Cardiac fibroblast (primary cell): ENCODE measurements around the gene IL27RA.
"Not testable (repeated sequence)": the region's sequence is repeated elsewhere in the genome, so short reads cannot be mapped to it uniquely, and the experiment has no call there.

Experiments
- DNase-seq, 2 donors: peaks; one replicate each; pipeline versions ENCODE4 v3.0.0 to v3.0.0-alpha.2; 2010; ENCODE audit warnings: low read depth in 2 of 2
- H3K4me3 ChIP-seq, 2 donors: replicated peaks in 1 of 2; 1 replicate in 1 of 2; 2 replicates in 1 of 2; pipeline ENCODE4 v1.5.1; 2011; ENCODE audit warnings: low read depth in 2 of 2, low read length in 2 of 2, mild to moderate bottlenecking in 2 of 2, moderate library complexity in 1 of 2
- CTCF ChIP-seq: IDR thresholded peaks from one replicate; pipeline ENCODE4 v1.5.1; 2011; ENCODE audit warnings: low read depth, mild to moderate bottlenecking, low read length, inconsistent platforms

The IL27RA gene

GRCh38 chr19:14022469-14022868, 9.1 kb upstream of the IL27RA start:
- DNase-seq, result peak in 1 of 2 donors; percentile 64
- no peak for TF ChIP-seq CTCF
- no peak overlapping the region for H3K4me3 ChIP-seq

GRCh38 chr19:14023404-14024235, 7.9 kb upstream of the IL27RA start:
- peak; percentile 70 for TF ChIP-seq CTCF
- H3K4me3 ChIP-seq, result no peak overlapping the region
- DNase-seq, result peak; percentile 65 to 83

GRCh38 chr19:14026652-14027192, 4.8 kb upstream of the IL27RA start:
- DNase-seq, H3K4me3 ChIP-seq: not testable (repeated sequence)

- H3K4me3 ChIP-seq, result no peak within 1 kb of the TSS
- TF ChIP-seq CTCF, result no peak
- DNase-seq, result no peak
Observed at GRCh38 chr19:14027856-14028450, 3.6 kb upstream of the IL27RA start, which contains the start of gene RLN3. Gene RLN3 (plus strand): TSS chr19:14028148. CDS start chr19:14028205, 57 bp downstream.

GRCh38 chr19:14028901-14029300, 2.7 kb upstream of the IL27RA start:
- TF ChIP-seq CTCF, result no peak
- DNase-seq, result no peak
- no peak overlapping the region for H3K4me3 ChIP-seq

- TF ChIP-seq CTCF, result no peak
- DNase-seq, result no peak
- H3K4me3 ChIP-seq, result peak overlapping the region; percentile 66 to 69
Observed at GRCh38 chr19:14030997-14031718, 404 bp upstream of the IL27RA start.

- no peak for DNase-seq
- H3K4me3 ChIP-seq, result no peak overlapping the region
- no peak for TF ChIP-seq CTCF
Observed at GRCh38 chr19:14033946-14034345, 2.4 kb downstream of the IL27RA start.

- DNase-seq, H3K4me3 ChIP-seq: not testable (repeated sequence)
Observed at GRCh38 chr19:14035159-14035558, 3.6 kb downstream of the IL27RA start.
